RWPE2 (cell line): Measurements from ENCODE around the gene TRPM2.

Experiments used
- ATAC-seq: fragments of 200-7000 bp; cut with Tn5 transposase; 3 replicates; pipeline ENCODE4 v1.9.1; 2021; ENCODE audit warnings: low read depth
- DNase-seq: peaks from one replicate; pipeline ENCODE4 v3.0.0-alpha.2; 2020; ENCODE audit warnings: low spot score
- H3K27ac ChIP-seq: fragments of 450-650 bp; 2 replicates; pipeline ENCODE4 v1.5.1; 2017; ENCODE audit warnings: mild to moderate bottlenecking; ENCODE audit not compliant: poor library complexity, severe bottlenecking
- H3K27me3 ChIP-seq: fragments of 250-450 bp; sonication (Bioruptor Pico); 2 replicates; pipeline ENCODE4 v1.5.1; 2021; ENCODE audit warnings: mild to moderate bottlenecking, moderate library complexity; ENCODE audit not compliant: insufficient read depth, poor library complexity, severe bottlenecking
- H3K36me3 ChIP-seq: fragments of 250-450 bp; sonication (Bioruptor Pico); 2 replicates; pipeline ENCODE4 v1.5.1; 2020; ENCODE audit warnings: low read depth, mild to moderate bottlenecking, moderate library complexity
- H3K4me1 ChIP-seq: fragments of 250-450 bp; sonication (Bioruptor Pico); 2 replicates; pipeline ENCODE4 v1.5.1; 2021; ENCODE audit warnings: mild to moderate bottlenecking, moderate library complexity; ENCODE audit not compliant: insufficient read depth, poor library complexity, severe bottlenecking
- H3K4me3 ChIP-seq: fragments of 250-450 bp; sonication (Bioruptor Pico); 2 replicates; pipeline ENCODE4 v1.5.1; 2021; ENCODE audit warnings: mild to moderate bottlenecking, moderate library complexity; ENCODE audit not compliant: severe bottlenecking
- H3K9me3 ChIP-seq: fragments of 250-450 bp; sonication (Bioruptor Pico); 2 replicates; pipeline ENCODE4 v1.5.1; 2021; ENCODE audit warnings: mild to moderate bottlenecking, moderate library complexity; ENCODE audit not compliant: severe bottlenecking
- TF ChIP-seq, protein P1 (sequence below): fragments of 450-650 bp; IDR thresholded peaks from one replicate; pipeline ENCODE4 v1.5.1; 2017; ENCODE audit warnings: mild to moderate bottlenecking, moderate library complexity; ENCODE audit not compliant: poor library complexity, severe bottlenecking

TRPM2 gene

DNA sequence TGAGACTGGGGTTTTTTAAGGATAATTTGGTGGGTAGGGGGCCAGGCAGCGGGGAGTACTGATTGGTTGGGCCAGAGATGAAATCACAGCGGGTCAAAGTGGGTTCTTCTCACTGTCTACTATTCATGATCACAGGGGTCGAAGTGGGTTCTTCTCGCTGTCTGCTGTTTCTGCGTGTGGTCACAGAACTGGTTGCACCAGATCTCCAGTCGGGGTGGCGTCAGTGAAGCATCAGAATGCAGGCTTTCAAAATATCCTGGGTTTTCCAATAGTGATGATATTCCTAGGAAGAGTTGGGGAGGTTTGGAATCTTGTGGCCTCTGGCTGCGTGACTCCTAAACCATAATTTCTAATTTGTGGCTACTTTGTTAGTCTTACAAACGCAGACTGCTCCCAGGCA, 45.1 kb downstream of the TRPM2 start:
- no peak for ATAC-seq
- no peaks in the 10 kb centered on the region for H3K4me1 ChIP-seq
- TF ChIP-seq, protein P1, sequence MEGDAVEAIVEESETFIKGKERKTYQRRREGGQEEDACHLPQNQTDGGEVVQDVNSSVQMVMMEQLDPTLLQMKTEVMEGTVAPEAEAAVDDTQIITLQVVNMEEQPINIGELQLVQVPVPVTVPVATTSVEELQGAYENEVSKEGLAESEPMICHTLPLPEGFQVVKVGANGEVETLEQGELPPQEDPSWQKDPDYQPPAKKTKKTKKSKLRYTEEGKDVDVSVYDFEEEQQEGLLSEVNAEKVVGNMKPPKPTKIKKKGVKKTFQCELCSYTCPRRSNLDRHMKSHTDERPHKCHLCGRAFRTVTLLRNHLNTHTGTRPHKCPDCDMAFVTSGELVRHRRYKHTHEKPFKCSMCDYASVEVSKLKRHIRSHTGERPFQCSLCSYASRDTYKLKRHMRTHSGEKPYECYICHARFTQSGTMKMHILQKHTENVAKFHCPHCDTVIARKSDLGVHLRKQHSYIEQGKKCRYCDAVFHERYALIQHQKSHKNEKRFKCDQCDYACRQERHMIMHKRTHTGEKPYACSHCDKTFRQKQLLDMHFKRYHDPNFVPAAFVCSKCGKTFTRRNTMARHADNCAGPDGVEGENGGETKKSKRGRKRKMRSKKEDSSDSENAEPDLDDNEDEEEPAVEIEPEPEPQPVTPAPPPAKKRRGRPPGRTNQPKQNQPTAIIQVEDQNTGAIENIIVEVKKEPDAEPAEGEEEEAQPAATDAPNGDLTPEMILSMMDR = no peak
- no peak overlapping the region for H3K27ac ChIP-seq
- H3K36me3 ChIP-seq = no peaks in the 10 kb centered on the region
- no peaks in the 10 kb centered on the region for H3K9me3 ChIP-seq
- H3K4me3 ChIP-seq = no peak overlapping the region
- no peaks in the 10 kb centered on the region for H3K27me3 ChIP-seq
- DNase-seq = no peak

DNA sequence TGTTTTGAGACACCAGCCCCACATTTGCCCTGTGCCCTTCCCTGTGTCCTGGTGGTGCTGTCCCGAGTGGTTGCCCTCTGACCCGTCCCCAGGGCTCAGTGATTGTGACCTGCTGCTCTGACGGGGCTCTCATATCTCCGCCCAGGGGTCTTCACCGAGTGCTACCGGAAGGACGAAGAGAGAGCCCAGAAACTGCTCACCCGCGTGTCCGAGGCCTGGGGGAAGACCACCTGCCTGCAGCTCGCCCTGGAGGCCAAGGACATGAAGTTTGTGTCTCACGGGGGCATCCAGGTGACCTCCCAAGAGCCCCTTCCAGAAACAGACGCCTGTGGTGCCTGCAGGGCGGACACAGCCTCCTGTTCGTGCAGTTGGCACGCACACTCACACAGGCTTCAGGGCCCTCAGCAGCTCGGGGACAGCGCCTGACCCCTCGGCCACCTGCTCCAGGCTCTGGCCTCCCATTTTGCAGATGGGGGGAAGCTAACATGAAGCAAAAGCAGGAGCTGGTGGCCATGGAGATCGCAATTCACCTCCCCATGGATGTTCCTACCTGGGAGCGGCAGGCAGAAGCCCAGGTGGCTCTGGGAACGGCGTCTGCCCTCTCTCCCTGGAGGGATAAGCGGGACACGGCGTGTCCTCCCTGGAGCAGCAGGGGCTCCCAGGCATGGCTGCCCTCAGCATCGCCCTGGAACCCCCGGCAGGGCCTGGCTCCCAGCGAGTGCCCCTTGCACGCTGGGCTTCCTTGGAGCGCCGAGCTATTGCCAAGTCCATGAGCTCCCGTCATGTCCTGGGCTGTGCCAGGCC, 45.9 kb downstream of the TRPM2 start:
- TF ChIP-seq, protein P1 = no peak
- no peak for ATAC-seq
- Histone ChIP-seq H3K9me3 (no peaks in the 10 kb centered on the region), H3K4me3 (no peak overlapping the region), H3K4me1 (no peaks in the 10 kb centered on the region), H3K27me3 (no peaks in the 10 kb centered on the region), H3K27ac (no peak overlapping the region), H3K36me3 (no peaks in the 10 kb centered on the region)
- DNase-seq = no peak

DNA sequence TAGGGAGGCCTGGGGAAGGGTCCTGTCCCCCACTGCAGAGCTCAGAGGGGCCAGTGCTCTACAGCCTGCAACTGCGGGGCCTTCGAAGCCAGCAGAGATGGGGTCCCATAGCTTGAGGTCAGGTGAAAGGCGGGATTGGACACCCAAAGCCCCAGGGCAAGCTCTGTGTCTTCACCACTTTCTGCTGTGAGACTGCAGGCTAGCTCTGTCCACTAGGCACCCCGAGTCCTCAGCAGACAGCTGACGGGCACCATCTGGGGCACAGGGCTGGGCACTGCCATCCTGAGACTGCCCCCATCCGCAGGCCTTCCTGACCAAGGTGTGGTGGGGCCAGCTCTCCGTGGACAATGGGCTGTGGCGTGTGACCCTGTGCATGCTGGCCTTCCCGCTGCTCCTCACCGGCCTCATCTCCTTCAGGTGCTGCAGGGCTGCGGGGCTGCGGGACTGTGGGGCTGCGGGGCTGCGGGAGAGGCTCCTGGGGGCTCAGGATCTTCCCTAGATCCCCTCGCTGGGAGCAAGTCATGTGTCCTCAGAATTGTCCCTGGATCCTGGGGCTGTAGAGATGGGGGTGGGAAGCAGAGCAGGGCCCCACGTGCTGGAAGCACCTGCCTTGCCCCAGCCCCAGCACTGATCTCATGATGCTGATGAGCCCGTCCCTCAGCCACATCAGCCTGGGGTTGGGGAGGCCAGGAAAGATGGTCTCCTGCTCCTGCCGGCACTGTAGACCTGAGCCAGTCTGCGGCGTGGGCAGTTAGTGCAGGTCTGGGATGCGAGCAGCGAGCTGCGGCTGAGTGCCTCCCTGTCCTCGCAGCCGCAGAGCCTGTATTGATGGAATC, 46.8 kb downstream of the TRPM2 start:
- H3K9me3 ChIP-seq = no peaks in the 10 kb centered on the region
- ATAC-seq = no peak

DNA sequence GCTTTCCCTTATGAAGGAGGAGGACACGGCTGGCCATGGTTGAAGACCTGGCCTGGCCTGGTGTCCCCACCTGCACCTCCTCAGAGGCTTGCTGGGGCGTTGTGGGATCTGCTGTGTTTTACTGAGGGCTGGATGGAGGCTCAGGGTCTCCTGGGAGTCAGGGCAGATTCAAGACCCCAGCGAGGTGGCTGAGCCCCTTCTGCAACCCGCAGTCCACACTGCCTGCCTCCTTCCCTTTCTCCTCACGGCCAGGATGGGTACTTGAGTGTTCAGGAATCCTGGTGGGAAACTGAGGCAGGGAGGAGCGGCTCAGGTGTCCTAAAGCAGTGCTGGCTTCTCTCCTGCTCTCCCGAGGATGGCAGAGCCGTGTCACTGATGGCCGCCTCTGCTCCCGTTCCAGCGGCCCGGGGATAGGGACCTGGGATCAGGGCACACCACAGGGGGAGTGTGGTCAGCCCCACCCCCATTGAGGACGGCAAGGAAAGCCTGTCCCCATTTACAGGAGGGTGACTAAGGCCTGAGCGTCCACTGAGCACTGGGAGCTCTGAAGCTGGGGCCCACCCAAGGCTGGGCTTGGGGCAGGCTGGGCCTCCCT, 47.5 kb downstream of the TRPM2 start:
- H3K27ac ChIP-seq = no peak overlapping the region
- DNase-seq = no peak
- no peaks in the 10 kb centered on the region for H3K4me1 ChIP-seq
- TF ChIP-seq, protein P1 = no peak
- H3K4me3 ChIP-seq = no peak overlapping the region
- no peaks in the 10 kb centered on the region for H3K9me3 ChIP-seq
- H3K27me3 ChIP-seq = no peaks in the 10 kb centered on the region
- H3K36me3 ChIP-seq = no peaks in the 10 kb centered on the region
- ATAC-seq = no peak

More for the DNA sequence above, 46.8 kb downstream of the TRPM2 start:
- Histone ChIP-seq H3K4me1 (no peaks in the 10 kb centered on the region), H3K36me3 (no peaks in the 10 kb centered on the region), H3K27ac (no peak overlapping the region), H3K4me3 (no peak overlapping the region), H3K27me3 (no peaks in the 10 kb centered on the region)
- no peak for DNase-seq
- TF ChIP-seq, protein P1 = no peak
